NOMO-1 treated with DMSO at 0.1 percent for 48 hours (cell line): ENCODE data around the gene FAM210A.

ENCODE experiments used
- DNase-seq: peaks from one replicate; lab custom pipeline; 2025; ENCODE audit not compliant: unreplicated experiment; lab: John Stamatoyannopoulos, UW

The FAM210A gene

DNA sequence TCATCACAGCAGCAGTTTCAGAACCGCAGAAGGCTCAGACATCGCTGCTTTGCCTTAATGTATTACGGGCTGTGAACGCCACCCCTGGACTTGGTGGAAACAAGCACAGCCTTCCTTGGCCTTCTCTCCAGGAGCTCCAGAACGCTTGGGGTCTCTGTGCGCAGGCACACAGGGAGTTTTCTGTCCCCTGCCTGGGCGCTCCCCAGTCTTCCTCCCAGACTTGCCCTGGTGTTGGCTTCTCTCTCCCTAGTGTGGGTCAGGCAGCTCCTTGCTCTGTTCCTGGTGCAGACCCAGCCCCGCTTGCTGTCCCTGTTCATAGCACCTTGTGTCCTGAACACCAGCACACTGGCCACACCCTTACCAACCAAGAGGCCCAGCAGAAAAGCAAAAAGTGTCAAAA lies 103.6 kb downstream of the FAM210A start:
- no peak for DNase-seq

DNA sequence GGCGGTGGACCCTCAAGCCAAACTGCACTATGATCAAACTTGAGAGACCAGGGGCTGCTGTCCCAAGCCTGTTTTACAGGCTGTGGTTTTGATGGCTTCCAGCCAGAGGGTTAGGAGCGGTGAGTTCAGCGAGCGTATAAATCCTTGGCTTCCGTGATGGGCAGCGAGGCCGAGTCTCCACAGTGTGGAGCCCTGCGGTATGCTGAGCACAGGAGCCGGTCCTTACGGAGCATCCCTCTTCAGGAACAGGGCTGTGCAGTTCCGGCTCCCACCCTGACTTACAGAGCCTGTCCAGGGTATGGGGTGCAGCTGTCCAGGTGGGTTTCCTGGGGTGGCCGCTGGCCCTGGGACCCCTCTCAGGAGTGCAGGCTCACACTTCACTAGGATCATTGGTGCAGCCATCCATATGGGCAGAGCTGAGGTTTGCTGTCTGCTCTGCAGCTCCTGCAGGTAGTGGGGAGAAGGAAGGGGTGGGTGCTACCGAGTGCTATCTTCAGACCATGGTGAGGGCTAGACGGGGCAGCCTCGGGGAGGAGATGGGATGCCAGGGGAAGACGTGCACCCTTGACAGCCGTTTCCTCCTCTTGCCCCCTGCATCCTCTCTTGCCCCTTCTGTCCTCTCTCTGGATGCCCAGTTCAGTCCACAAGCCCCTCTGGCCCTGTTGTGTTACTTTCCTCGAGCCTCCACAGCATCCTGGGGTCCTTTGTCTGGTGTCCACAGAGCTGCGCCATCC lies 104.3 kb downstream of the FAM210A start:
- DNase-seq, result no peak

DNA sequence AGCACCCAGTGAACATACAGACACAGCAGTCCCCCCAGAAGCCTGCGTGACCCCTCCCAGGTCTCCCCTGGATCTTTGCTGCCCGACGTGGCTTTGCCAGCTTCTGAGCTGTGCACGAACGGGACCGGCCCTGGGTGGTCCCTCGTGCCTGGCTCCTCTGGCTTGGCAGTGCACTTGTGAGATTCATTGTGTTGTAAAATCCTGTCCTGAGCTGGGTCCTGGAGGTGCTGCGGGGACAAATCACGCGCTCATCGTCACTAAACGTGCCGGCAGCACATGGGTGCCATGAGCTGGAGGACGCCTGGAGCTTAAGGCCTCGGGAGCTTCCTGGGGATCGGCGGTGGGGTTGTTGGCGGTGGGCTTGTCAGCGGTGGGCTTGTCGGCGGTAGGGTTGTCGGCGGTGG lies 104.9 kb downstream of the FAM210A start:
- DNase-seq, result no peak

DNA sequence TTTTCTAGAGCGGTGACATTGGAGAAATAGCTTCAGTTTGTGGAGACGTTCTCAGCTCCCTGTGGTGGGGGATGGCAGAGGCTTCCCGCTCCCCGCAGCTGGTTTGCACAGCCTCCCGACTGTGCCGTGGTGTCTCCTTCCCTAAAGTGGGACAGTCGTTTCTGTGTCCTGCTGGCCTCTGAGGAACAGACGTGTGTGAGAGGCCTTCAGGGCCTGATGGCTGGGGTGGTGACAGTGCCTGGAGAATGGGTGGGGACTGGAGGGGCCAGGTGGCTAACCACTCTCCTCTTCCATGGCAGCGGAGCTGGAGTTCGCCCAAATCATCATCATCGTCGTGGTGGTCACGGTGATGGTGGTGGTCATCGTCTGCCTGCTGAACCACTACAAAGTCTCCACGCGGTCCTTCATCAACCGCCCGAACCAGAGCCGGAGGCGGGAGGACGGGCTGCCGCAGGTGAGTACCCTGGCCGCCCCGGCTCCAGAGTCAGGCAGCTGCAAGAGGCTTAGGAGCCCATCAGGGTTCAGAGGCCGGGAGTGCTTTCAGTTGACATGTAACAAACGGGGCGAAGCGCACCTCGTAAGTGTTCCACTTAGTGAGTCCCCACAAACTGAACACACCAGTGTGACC lies 105.4 kb downstream of the FAM210A start:
- no peak for DNase-seq

DNA sequence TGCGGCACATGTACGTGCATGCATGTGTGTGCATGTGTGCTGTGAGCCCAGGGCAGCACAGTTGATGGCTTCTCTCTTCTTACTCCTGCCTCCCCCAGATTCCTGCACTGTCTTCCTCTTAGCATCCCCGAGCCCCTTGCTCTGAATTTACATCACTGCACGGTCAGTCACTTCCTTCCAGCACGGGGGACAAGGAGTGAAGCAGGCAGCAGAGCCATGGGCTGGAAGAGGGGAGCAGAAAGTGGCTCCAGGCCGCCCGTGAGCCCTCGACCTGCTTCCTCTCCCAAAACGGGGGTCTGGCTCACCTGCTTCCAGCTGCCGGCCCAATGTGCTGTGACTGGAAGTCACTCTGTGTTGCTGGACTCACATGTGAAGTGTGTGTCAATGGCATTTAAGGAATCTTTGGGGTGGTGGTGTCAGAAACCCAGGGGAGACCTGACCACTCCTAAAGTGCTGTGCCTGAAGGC lies 106.1 kb downstream of the FAM210A start:
- no peak for DNase-seq

DNA sequence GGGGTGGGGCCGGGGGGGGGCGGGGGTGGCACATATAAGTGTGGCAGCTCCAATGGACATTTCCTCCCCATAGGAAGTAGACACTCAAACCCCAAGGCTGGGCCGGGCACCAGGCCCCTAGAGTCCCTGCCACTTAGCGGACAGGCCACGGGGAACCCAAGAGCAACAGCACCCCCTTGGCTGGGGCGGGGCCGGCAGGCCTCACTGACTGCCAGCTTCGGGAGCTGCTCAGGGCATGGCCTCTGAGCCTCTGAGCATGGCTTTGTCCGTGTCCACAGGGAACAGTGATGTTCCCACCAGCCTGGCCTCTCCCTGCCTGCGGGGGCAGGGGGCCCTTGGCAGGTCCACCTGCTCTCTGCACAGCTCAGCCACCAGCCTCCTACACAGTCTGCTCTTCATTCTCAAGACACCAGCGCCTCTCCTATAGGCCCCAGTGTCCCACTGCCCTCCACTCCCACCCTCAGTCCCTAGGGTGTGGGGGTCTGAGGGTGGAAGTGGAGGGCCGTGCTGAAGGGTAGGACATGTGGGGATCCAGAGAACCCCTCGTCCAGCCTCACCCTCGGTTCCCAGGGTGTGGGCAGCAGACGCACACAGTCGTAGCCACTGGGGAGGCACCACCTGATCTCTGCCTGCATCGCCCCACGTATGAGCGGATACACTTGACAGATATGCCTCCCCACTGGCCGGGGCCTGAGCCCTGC lies 106.7 kb downstream of the FAM210A start:
- DNase-seq, result no peak

DNA sequence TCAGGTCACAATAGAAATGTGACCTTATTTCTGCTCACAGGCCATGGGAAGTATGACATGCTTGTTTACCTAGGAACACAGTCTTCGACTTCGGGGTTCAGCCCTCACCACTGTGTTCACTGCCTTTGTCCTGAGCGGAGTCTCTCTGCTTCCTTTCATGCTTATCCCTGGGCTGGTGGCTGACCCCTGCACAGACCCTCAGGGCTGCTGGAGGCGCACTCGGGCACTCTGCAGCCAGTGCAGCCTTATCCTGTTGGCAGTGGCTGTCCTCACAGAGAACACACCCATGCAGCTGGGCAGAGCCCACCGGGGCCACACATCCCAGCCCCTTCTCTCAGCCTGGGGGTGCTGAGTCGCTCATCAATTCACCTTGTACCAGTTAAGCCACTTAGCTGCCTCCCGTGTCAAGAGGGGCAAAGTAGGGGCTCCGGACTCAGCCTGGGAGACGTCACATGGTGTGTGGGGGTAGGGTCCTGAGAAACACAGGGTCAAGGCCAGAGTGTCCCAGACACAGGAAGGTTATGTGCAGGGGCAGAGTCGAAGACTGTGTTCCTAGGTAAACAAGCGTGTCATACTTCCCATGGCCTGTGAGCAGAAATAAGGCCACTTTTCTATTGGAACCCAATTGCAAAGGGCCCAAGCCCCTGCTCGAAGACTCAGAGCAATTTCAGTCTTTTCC lies 107.5 kb downstream of the FAM210A start:
- no peak for DNase-seq

DNA sequence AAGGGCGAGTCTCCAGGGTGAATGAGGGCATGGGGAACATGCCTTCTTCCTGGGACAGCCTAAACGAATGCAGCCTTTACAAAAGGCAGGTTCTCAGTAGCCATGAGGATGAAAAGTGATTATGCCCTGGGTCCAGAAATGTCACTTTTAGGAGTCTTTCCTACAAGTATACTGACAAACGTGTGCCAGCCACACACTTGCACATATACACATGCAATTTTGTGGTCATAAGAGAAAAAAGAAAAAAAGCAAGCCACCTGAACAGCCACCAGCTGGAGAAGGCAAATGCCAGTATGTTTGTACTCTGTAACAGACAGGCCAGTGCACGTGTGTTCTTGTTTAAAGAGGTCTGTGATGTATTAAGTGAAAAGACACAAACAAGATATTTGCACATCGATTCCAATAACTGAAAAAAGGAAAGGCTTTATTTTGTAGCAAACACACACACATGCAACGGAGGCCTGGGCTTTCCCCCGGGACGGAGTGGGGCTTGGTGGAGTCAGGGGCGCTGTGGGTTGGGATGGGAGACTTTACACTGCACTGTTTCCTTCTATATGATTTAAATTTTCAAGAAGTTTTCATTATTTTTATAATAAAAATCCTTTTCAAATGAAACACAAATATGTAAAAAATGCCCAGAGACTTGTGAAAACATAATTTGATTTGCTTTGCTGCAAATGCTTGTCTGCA lies 108.4 kb downstream of the FAM210A start:
- no peak for DNase-seq

DNA sequence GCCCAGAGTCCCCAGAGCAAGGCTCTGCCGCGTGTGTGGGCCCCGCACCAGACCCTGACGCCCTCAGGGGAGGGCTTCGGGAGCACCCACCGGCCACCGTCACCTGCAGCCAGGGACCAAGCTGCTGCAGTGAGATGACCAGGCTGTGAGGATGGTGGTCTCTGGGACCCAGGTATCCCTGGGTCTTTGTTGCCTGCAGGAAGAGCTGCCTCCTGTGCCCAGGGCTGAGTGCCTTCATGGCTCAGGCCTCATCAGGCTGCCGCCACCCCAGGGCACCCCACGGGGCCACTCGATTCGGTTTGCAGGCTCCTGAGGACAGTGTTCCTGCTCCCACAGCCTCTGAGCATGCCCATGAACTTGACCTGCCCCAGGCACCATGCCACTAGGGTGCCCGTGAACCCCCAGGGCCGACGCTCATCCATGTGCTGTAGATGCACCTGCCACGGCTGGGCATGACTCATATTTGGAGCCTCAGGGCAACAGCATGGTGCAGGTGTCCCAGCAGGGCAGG lies 109.8 kb downstream of the FAM210A start:
- DNase-seq, result no peak

DNA sequence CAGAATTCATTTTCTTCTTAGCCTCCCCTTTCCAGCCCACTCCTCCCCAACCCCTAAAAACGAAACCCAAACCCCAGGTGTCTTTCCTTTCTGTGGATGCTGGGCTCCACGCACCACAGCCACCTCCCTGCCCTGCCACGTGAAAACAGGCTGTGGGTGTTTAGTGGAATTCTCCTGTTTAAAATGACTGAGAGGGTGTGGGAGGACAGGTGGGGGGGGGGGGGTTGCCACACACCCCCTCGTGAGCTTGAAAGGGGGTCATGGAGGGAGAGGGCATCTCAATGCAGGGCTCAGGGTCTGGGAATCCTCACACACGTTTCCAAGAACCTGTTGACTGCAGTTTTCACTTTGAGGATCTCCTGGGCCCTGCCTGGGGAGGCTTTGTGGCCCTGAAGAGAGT lies 110.3 kb downstream of the FAM210A start:
- no peak for DNase-seq

DNA sequence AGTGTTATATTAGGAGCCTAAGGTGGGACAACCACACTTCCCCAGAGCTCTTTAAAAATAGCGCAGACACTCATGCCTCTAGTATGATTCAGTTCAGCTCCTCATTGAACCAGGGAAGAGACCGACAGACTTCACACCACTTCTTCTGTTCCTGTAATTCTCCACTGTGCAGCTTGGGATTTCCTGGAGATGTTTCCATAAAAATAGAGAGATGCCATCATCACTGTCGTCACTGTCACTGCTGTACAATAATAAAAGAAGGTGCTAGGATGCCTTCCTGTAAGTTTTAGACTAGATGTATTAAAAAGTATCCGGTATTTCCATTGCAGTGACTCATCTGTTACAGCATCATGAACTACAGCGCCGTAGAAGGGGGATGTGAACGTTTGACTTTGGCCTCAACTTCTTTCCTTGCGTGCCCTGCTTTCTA lies 110.9 kb downstream of the FAM210A start:
- peak; percentile 63 for DNase-seq

DNA sequence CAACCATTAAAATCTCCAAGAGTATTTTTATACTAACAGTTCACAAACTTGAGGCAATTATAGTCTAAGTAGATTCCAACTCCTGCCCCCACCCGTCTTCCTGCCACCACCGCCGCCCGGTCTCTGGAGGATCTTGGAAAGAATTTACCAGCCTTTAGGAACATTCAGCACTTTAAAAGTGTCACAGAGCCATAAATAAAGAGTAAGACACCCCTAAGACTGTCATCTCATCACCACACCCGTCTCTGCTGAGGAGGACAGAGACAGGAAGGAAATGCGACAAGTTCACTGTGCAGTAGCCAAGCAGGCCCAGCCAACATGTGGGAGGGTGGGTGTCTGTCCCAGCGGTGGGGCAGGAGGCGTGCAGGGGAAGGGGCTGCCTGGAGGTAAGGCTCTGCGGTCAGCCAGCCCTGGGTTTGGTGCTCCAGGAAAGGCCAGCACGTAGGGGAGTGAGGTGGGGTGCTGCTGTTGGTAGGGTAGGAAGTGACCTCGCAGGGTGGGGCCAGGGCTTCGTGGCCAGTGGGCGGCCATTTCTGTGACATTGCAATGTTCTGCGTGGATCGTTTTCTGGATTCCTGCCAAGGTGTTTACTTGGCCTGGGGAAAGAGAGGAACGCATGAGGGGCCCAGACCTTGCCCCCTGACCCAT lies 111.6 kb downstream of the FAM210A start:
- DNase-seq, result peak; percentile 45

DNA sequence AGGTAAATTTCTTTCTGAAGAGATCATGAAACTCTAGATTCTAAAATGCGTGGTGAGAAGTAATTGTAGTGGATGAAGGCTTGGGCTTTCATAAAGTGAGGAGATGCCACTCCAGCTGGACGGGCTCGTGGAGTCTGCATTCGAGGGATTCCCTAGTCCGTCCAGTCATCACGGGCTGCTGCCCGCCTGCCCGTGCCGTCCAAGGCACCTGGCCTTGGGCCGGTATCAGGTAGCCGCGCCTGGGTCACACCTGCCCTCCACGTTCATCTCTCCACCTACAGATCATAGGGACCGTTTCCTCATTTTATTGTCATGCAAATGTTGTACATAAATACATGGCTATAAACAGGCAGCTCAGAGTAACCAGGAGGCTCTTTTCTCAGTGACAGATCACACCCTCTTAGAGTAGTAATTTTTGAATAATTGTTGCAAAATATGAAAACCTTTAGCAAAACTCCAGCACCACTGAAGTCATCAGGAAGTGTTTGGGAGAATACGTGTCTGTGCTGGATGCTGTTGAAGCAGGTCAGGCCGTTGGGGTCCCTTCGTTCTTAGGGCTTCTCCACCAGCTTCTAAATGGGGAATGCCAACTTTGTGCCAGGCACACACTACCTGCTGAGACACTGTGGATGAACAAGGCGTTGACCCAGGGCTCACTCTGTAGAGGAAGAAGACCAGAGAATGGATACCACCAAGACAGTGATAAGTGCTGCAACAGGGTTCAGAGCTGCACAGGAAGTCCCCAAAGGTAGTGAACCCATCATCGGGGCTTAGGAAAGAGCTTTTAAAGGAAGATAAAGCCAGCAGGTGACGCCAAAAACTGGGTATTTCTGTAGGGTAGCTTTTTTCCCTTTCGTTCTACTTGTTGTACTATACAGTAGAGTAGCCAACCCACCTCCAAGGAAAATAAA lies 112.5 kb downstream of the FAM210A start:
- DNase-seq, result no peak
